ENCODE measurements around the gene POC1A.
A peak's percentile ranks its signal among the peaks of the same experiment; 100 is the strongest.

Gene POC1A

GRCh38 chr3:52132930-52133329 is 21.3 kb downstream of the POC1A start:
- Mint-ChIP-seq H3K27me3 (no peaks in the 10 kb centered on the region), H3K36me3 (no peaks in the 10 kb centered on the region), H3K4me3 (no peak overlapping the region), H3K27ac (no peak overlapping the region), H3K4me1 (no peaks in the 10 kb centered on the region), H3K9me3 (no peaks in the 10 kb centered on the region)
- ATAC-seq, result no peak

GRCh38 chr3:52132041-52132440 is 22.2 kb downstream of the POC1A start:
- H3K27ac Mint-ChIP-seq, result no peak overlapping the region

GRCh38 chr3:52130966-52131622 is 23.1 kb downstream of the POC1A start:
- Mint-ChIP-seq H3K9me3 (no peaks in the 10 kb centered on the region), H3K36me3 (no peaks in the 10 kb centered on the region), H3K4me3 (no peak overlapping the region), H3K27me3 (no peaks in the 10 kb centered on the region), H3K4me1 (no peaks in the 10 kb centered on the region), H3K27ac (no peak overlapping the region)
- ATAC-seq, result no peak

More at GRCh38 chr3:52132041-52132440, 22.2 kb downstream of the POC1A start:
- H3K4me3 Mint-ChIP-seq, result no peak overlapping the region
- ATAC-seq, result no peak
- no peaks in the 10 kb centered on the region for H3K27me3 Mint-ChIP-seq
- H3K36me3 Mint-ChIP-seq, result no peaks in the 10 kb centered on the region
- H3K4me1 Mint-ChIP-seq, result no peaks in the 10 kb centered on the region
- no peaks in the 10 kb centered on the region for H3K9me3 Mint-ChIP-seq

- H3K9me3 Mint-ChIP-seq, result no peaks in the 10 kb centered on the region
- no peak overlapping the region for H3K27ac Mint-ChIP-seq
- H3K4me1 Mint-ChIP-seq, result peaks cover 2% of the 10 kb centered on the region
- no peaks in the 10 kb centered on the region for H3K27me3 Mint-ChIP-seq
- H3K4me3 Mint-ChIP-seq, result no peak overlapping the region
- ATAC-seq, result no peak
- no peaks in the 10 kb centered on the region for H3K36me3 Mint-ChIP-seq
Observed at GRCh38 chr3:52128118-52128683, 26.0 kb downstream of the POC1A start.

GRCh38 chr3:52126500-52126899 is 27.7 kb downstream of the POC1A start:
- Mint-ChIP-seq H3K27me3 (no peaks in the 10 kb centered on the region), H3K4me3 (no peak overlapping the region), H3K36me3 (no peaks in the 10 kb centered on the region), H3K9me3 (no peaks in the 10 kb centered on the region), H3K4me1 (peaks cover 19% of the 10 kb centered on the region), H3K27ac (no peak overlapping the region)
- no peak for ATAC-seq

GRCh38 chr3:52126036-52126435 is 28.2 kb downstream of the POC1A start:
- H3K27me3 Mint-ChIP-seq, result no peaks in the 10 kb centered on the region
- no peaks in the 10 kb centered on the region for H3K9me3 Mint-ChIP-seq
- H3K4me1 Mint-ChIP-seq, result peaks cover 23% of the 10 kb centered on the region
- H3K27ac Mint-ChIP-seq, result no peak overlapping the region
- H3K36me3 Mint-ChIP-seq, result no peaks in the 10 kb centered on the region
- no peak for ATAC-seq
- H3K4me3 Mint-ChIP-seq, result no peak overlapping the region

- H3K4me1 Mint-ChIP-seq, result peaks cover 32% of the 10 kb centered on the region
- ATAC-seq, result no peak
Observed at GRCh38 chr3:52124766-52125165, 29.5 kb downstream of the POC1A start.

GRCh38 chr3:52124126-52124525 is 30.1 kb downstream of the POC1A start:
- no peak for ATAC-seq
- Mint-ChIP-seq H3K4me1 (peaks cover 32% of the 10 kb centered on the region), H3K27ac (no peak overlapping the region), H3K27me3 (no peaks in the 10 kb centered on the region), H3K9me3 (no peaks in the 10 kb centered on the region), H3K36me3 (no peaks in the 10 kb centered on the region), H3K4me3 (no peak overlapping the region)

More at GRCh38 chr3:52124766-52125165, 29.5 kb downstream of the POC1A start:
- Mint-ChIP-seq H3K36me3 (no peaks in the 10 kb centered on the region), H3K27me3 (no peaks in the 10 kb centered on the region), H3K9me3 (no peaks in the 10 kb centered on the region), H3K4me3 (no peak overlapping the region), H3K27ac (no peak overlapping the region)

GRCh38 chr3:52123106-52123725 is 31.0 kb downstream of the POC1A start:
- Mint-ChIP-seq H3K27ac (no peak overlapping the region), H3K4me1 (peaks cover 32% of the 10 kb centered on the region), H3K36me3 (no peaks in the 10 kb centered on the region), H3K27me3 (no peaks in the 10 kb centered on the region), H3K9me3 (no peaks in the 10 kb centered on the region), H3K4me3 (no peak overlapping the region)
- peak; percentile 50 for ATAC-seq

GRCh38 chr3:52122491-52122890 is 31.7 kb downstream of the POC1A start:
- Mint-ChIP-seq H3K4me3 (no peak overlapping the region), H3K4me1 (peaks cover 32% of the 10 kb centered on the region), H3K27me3 (no peaks in the 10 kb centered on the region), H3K27ac (peak overlapping the region; percentile 73), H3K36me3 (no peaks in the 10 kb centered on the region), H3K9me3 (no peaks in the 10 kb centered on the region)
- ATAC-seq, result no peak

GRCh38 chr3:52121813-52122212 is 32.4 kb downstream of the POC1A start:
- Mint-ChIP-seq H3K27me3 (no peaks in the 10 kb centered on the region), H3K4me1 (peaks cover 32% of the 10 kb centered on the region), H3K9me3 (no peaks in the 10 kb centered on the region), H3K4me3 (no peak overlapping the region), H3K36me3 (no peaks in the 10 kb centered on the region), H3K27ac (peak overlapping the region; percentile 73)
- ATAC-seq, result peak; percentile 55

GRCh38 chr3:52121464-52121805 is 32.8 kb downstream of the POC1A start:
- no peaks in the 10 kb centered on the region for H3K27me3 Mint-ChIP-seq
- no peak overlapping the region for H3K4me3 Mint-ChIP-seq
- H3K9me3 Mint-ChIP-seq, result no peaks in the 10 kb centered on the region
- no peaks in the 10 kb centered on the region for H3K36me3 Mint-ChIP-seq
- peak; percentile 60 for ATAC-seq
- peaks cover 32% of the 10 kb centered on the region for H3K4me1 Mint-ChIP-seq
- H3K27ac Mint-ChIP-seq, result peak overlapping the region; percentile 73

GRCh38 chr3:52120556-52121463 is 33.4 kb downstream of the POC1A start:
- Mint-ChIP-seq H3K4me1 (peaks cover 32% of the 10 kb centered on the region), H3K9me3 (no peaks in the 10 kb centered on the region), H3K4me3 (peak overlapping the region; percentile 64), H3K27me3 (no peaks in the 10 kb centered on the region), H3K27ac (peak overlapping the region; percentile 73), H3K36me3 (no peaks in the 10 kb centered on the region)
- peak; percentile 46 for ATAC-seq

- no peaks in the 10 kb centered on the region for H3K9me3 Mint-ChIP-seq
- no peak overlapping the region for H3K4me3 Mint-ChIP-seq
- no peak for ATAC-seq
- no peaks in the 10 kb centered on the region for H3K36me3 Mint-ChIP-seq
- H3K27me3 Mint-ChIP-seq, result no peaks in the 10 kb centered on the region
- peak overlapping the region; percentile 73 for H3K27ac Mint-ChIP-seq
- peaks cover 32% of the 10 kb centered on the region for H3K4me1 Mint-ChIP-seq
Observed at GRCh38 chr3:52119826-52120225, 34.4 kb downstream of the POC1A start.

- ATAC-seq, result no peak
- Mint-ChIP-seq H3K4me3 (no peak overlapping the region), H3K4me1 (peaks cover 32% of the 10 kb centered on the region), H3K27me3 (no peaks in the 10 kb centered on the region), H3K27ac (no peak overlapping the region), H3K36me3 (no peaks in the 10 kb centered on the region), H3K9me3 (no peaks in the 10 kb centered on the region)
Observed at GRCh38 chr3:52119099-52119498, 35.1 kb downstream of the POC1A start.
